ENCODE results near the gene CLEC12A. TPM values are rescaled to one million over a fixed set of nuclear protein-coding genes. Genes with fewer than 3 reads are reported as not detected.
"Not testable (repeated sequence)": the region's sequence is repeated elsewhere in the genome, so short reads cannot be mapped to it uniquely, and the experiment has no call there.

CLEC12A gene
- total and polyA plus RNA-seq, 2 of the 13 experiments (the other 11 are each of a cell fraction or from before 2014, with no cell fraction given), result not detected

- no TSS peak for BruUV-seq (replicated peaks)
- intact Hi-C loops (cut with micrococcal nuclease; ENCODE audit: unreplicated experiment) (no loop called here), in situ Hi-C loops (cut with HindIII; ENCODE audit: extremely low pct_ligation_motif_present, low pct_unique_long_range_greater_than_20kb) (no loop called here)
- CTCF ChIA-PET (ENCODE audit: low intra/inter-chr PET ratio, low total read pairs), result no interaction called here
- no peak for ATAC-seq
- TF ChIP-seq YEATS4 (CRISPR knock-in tag; IDR thresholded peaks at IDR 0.05; ENCODE audit: borderline replicate concordance) (no peak), HIC2 (CRISPR knock-in tag; IDR thresholded peaks at IDR 0.05; ENCODE audit: low read depth) (no peak), HOMEZ (CRISPR knock-in tag; IDR thresholded peaks at IDR 0.05; ENCODE audit: low read depth) (no peak), BHLHE40 (IDR thresholded peaks at IDR 0.05; ENCODE audit: low read length) (no peak), MTA3 (CRISPR knock-in tag; IDR thresholded peaks at IDR 0.05) (no peak), TAF15 (IDR thresholded peaks at IDR 0.05; ENCODE audit: low read depth, low read length, poor library complexity, severe bottlenecking) (no peak)
- Histone ChIP-seq H2AFZ (ENCODE audit: low read length) (no peak overlapping the region), H3K4me3 (replicated peaks in 1 of 3; ENCODE audit: insufficient read depth in 1 of 3, low read depth in 2 of 3, low read length in 3 of 3) (no peak overlapping the region), H3K4me2 (ENCODE audit: low read depth, low read length) (no peak overlapping the region), H3K9ac (ENCODE audit: insufficient read depth, low read depth, low read length) (no peak overlapping the region), H3K27me3 (ENCODE audit: control insufficient read depth in 1 of 2, insufficient read depth in 2 of 2, low read length in 2 of 2) (no peaks in the 10 kb centered on the region), H4K20me1 (ENCODE audit: insufficient read depth, low read length) (no peaks in the 10 kb centered on the region), H3K36me3 (replicated peaks in 1 of 2; ENCODE audit: control insufficient read depth in 1 of 2, insufficient read depth in 2 of 2, low read length in 2 of 2) (no peaks in the 10 kb centered on the region), H3K27ac (ENCODE audit: extremely low read length, insufficient read depth, low read length) (no peak overlapping the region), H3K4me1 (ENCODE audit: insufficient read depth, low read length) (no peaks in the 10 kb centered on the region), H3K9me3 (ENCODE audit: low read length) (no peaks in the 10 kb centered on the region), H3K79me2 (ENCODE audit: insufficient read depth, low read length) (no peaks in the 10 kb centered on the region)
- FAIRE-seq, result no peak
- POLR2A ChIA-PET, result no interaction called here
- WGBS (ENCODE audit: low lambda C conversion rate), result 24% methylated on average over 5 of the region's 5 CpGs
- no peak for DNase-seq (ENCODE audit: low spot score)
These were observed 20.1 kb upstream of the CLEC12A start for GRCh38 chr12:9951026-9951675.

- ATAC-seq; intact Hi-C loops (cut with micrococcal nuclease; ENCODE audit: unreplicated experiment); H3K27ac ChIP-seq (ENCODE audit: extremely low read length, insufficient read depth, low read length); POLR2A ChIA-PET; H4K20me1 ChIP-seq (ENCODE audit: insufficient read depth, low read length); H3K9me3 ChIP-seq (ENCODE audit: low read length); H3K79me2 ChIP-seq (ENCODE audit: insufficient read depth, low read length); H3K36me3 ChIP-seq (replicated peaks in 1 of 2; ENCODE audit: control insufficient read depth in 1 of 2, insufficient read depth in 2 of 2, low read length in 2 of 2); H2AFZ ChIP-seq (ENCODE audit: low read length); H3K4me3 ChIP-seq (replicated peaks in 1 of 3; ENCODE audit: insufficient read depth in 1 of 3, low read depth in 2 of 3, low read length in 3 of 3); H3K4me1 ChIP-seq (ENCODE audit: insufficient read depth, low read length); in situ Hi-C loops (cut with HindIII; ENCODE audit: extremely low pct_ligation_motif_present, low pct_unique_long_range_greater_than_20kb); CTCF ChIA-PET (ENCODE audit: low intra/inter-chr PET ratio, low total read pairs); H3K9ac ChIP-seq (ENCODE audit: insufficient read depth, low read depth, low read length); DNase-seq (ENCODE audit: low spot score); H3K4me2 ChIP-seq (ENCODE audit: low read depth, low read length); FAIRE-seq; BruUV-seq (replicated peaks); H3K27me3 ChIP-seq (ENCODE audit: control insufficient read depth in 1 of 2, insufficient read depth in 2 of 2, low read length in 2 of 2): not testable (repeated sequence)
- no CpG with 5 or more reads among the region's 55 CpGs for WGBS (ENCODE audit: low lambda C conversion rate)
These were observed 18.1 kb upstream of the CLEC12A start for GRCh38 chr12:9952954-9953729.

Measured in HepG2 (cell line).